ENCODE data around the gene FOXC1. TPM values are rescaled to one million over a fixed set of nuclear protein-coding genes. Genes with fewer than 3 reads are reported as not detected.
A peak's percentile ranks its signal among the peaks of the same experiment; 100 is the strongest.

Gene FOXC1
- total RNA-seq, 1 donor from 2014 or later, result 0.45 TPM

DNA sequence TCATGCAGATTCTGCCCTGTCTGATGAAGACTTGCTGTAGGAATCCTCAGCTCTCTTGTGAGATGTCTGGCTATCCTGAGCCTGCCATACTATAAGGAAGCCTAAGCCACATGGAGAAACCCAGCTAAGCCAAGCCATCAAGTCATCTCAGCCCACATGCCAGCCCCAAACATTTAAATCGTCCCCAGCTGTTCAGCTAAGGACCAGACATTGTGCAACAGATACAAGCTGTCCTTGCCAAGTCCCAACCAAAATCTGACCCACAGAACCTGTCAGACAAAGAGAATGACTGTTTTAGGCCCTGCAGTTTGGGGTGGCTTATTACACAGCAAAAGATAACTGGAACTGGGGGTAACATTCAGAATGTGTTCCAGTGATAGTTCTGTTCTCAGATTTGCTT, 36.8 kb upstream of the FOXC1 start:
- no peak for TF ChIP-seq EZH2 (IDR thresholded peaks at IDR 0.05)
- TF ChIP-seq, protein P1, sequence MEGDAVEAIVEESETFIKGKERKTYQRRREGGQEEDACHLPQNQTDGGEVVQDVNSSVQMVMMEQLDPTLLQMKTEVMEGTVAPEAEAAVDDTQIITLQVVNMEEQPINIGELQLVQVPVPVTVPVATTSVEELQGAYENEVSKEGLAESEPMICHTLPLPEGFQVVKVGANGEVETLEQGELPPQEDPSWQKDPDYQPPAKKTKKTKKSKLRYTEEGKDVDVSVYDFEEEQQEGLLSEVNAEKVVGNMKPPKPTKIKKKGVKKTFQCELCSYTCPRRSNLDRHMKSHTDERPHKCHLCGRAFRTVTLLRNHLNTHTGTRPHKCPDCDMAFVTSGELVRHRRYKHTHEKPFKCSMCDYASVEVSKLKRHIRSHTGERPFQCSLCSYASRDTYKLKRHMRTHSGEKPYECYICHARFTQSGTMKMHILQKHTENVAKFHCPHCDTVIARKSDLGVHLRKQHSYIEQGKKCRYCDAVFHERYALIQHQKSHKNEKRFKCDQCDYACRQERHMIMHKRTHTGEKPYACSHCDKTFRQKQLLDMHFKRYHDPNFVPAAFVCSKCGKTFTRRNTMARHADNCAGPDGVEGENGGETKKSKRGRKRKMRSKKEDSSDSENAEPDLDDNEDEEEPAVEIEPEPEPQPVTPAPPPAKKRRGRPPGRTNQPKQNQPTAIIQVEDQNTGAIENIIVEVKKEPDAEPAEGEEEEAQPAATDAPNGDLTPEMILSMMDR (IDR thresholded peaks at IDR 0.05), result no peak
- no peak for TF ChIP-seq EZH2phosphoT487 (IDR thresholded peaks at IDR 0.05)
- H3K4me1 ChIP-seq, result peaks cover 15% of the 10 kb centered on the region
- Mint-ChIP-seq H3K4me1 (peaks cover 31% of the 10 kb centered on the region), H3K27me3 (ENCODE audit: insufficient read depth, low read depth) (peaks cover 4% of the 10 kb centered on the region), H3K9me3 (peaks cover 21% of the 10 kb centered on the region), H3K4me3 (no peak overlapping the region), H3K27ac (no peak overlapping the region), H3K36me3 (no peaks in the 10 kb centered on the region)
- H3K36me3 ChIP-seq, result no peaks in the 10 kb centered on the region
- H3K79me2 ChIP-seq (ENCODE audit: low read depth), result no peaks in the 10 kb centered on the region
- H3K4me2 ChIP-seq, result no peak overlapping the region
- no peaks in the 10 kb centered on the region for H3K9me3 ChIP-seq (ENCODE audit: low read depth)
- no peaks in the 10 kb centered on the region for H4K20me1 ChIP-seq (ENCODE audit: low read depth)
- no peak overlapping the region for H3K9ac ChIP-seq
- no peak overlapping the region for H3K4me3 ChIP-seq
- H3K27me3 ChIP-seq, result no peaks in the 10 kb centered on the region
- no peak overlapping the region for H2AFZ ChIP-seq (replicated peaks)
- H3F3A ChIP-seq (ENCODE audit: low read depth), result peaks cover 6% of the 10 kb centered on the region
- DNase-seq (ENCODE audit: low spot score), result no peak
- H3K27ac ChIP-seq, result no peak overlapping the region

DNA sequence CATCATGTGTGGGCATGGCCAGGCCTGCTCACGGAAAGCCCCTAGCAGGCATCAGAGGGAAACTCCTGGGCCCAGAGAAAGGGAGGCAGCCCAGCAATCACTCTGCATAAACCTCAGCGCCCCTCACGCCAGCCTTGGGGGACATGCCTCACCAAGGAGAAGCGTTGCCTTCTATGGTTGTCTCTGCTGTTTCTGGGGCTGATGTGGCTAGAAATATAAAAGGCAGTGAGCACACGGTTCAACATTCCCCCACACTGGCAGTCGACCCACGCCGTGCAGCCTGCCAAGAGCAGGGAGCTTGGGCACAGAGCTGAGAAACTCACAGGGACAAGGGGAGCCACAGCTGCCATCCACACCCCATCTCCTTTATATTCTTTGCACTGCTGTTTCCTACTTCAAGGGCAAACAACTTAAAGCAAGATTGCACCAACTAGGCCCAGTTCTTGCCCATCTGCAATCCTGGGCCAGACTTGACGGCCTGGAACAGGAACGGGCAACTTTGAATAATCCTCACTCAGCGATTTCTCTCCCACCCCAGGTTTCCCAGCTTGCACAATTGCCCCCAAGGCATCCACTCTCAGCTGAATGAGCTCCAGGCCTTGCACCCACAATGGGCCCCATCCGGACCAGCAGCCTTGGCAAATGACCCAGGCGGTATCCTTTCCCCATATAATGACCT, 35.5 kb upstream of the FOXC1 start:
- Histone ChIP-seq H3K4me3 (no peak overlapping the region), H3K4me2 (peak overlapping the region; percentile 2), H4K20me1 (ENCODE audit: low read depth) (no peaks in the 10 kb centered on the region), H3F3A (ENCODE audit: low read depth) (peaks cover 6% of the 10 kb centered on the region), H3K9ac (no peak overlapping the region), H3K36me3 (no peaks in the 10 kb centered on the region), H3K79me2 (ENCODE audit: low read depth) (no peaks in the 10 kb centered on the region), H3K4me1 (peaks cover 15% of the 10 kb centered on the region), H2AFZ (replicated peaks) (peak overlapping the region; percentile 15), H3K9me3 (ENCODE audit: low read depth) (no peaks in the 10 kb centered on the region), H3K27ac (no peak overlapping the region), H3K27me3 (no peaks in the 10 kb centered on the region)
- peaks cover 36% of the 10 kb centered on the region for H3K4me1 Mint-ChIP-seq
- peak overlapping the region; percentile 92 for H3K27ac Mint-ChIP-seq
- peaks cover 21% of the 10 kb centered on the region for H3K9me3 Mint-ChIP-seq
- H3K4me3 Mint-ChIP-seq, result peak overlapping the region; percentile 47
- TF ChIP-seq EZH2 (IDR thresholded peaks at IDR 0.05) (no peak), EZH2phosphoT487 (IDR thresholded peaks at IDR 0.05) (no peak)
- TF ChIP-seq, protein P1 (IDR thresholded peaks at IDR 0.05), result no peak
- no peak for DNase-seq (ENCODE audit: low spot score)
- H3K27me3 Mint-ChIP-seq (ENCODE audit: insufficient read depth, low read depth), result peaks cover 4% of the 10 kb centered on the region
- no peaks in the 10 kb centered on the region for H3K36me3 Mint-ChIP-seq

DNA sequence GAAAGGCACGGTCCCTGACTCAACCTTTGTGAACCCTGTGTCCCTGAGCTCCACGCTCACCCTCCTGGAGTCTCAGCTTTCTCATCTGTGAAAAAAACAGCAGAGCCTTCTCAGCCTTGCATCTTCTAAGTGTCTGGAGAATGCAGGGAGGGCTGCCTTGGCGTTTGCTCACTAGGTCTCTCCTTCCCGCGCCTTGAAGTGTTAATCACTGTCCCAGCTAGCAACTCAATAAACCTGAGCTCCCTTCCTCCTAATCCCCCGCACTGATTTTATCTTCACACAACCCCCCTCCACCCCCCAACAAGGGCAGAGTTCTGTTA, 34.9 kb upstream of the FOXC1 start:
- Histone ChIP-seq H3K4me1 (peaks cover 15% of the 10 kb centered on the region), H3K27me3 (no peaks in the 10 kb centered on the region), H3K4me2 (peak overlapping the region; percentile 2), H3K79me2 (ENCODE audit: low read depth) (no peaks in the 10 kb centered on the region), H4K20me1 (ENCODE audit: low read depth) (no peaks in the 10 kb centered on the region), H3K4me3 (no peak overlapping the region), H3K27ac (no peak overlapping the region), H3K36me3 (no peaks in the 10 kb centered on the region), H3K9me3 (ENCODE audit: low read depth) (no peaks in the 10 kb centered on the region), H3F3A (ENCODE audit: low read depth) (peaks cover 6% of the 10 kb centered on the region), H2AFZ (replicated peaks) (peak overlapping the region; percentile 15), H3K9ac (no peak overlapping the region)
- Mint-ChIP-seq H3K4me1 (peaks cover 39% of the 10 kb centered on the region), H3K27me3 (ENCODE audit: insufficient read depth, low read depth) (peaks cover 4% of the 10 kb centered on the region), H3K27ac (peak overlapping the region; percentile 92), H3K36me3 (no peaks in the 10 kb centered on the region), H3K9me3 (peaks cover 21% of the 10 kb centered on the region), H3K4me3 (peak overlapping the region; percentile 47)
- no peak for TF ChIP-seq EZH2phosphoT487 (IDR thresholded peaks at IDR 0.05)
- DNase-seq (ENCODE audit: low spot score), result no peak

Data from neural progenitor cell (in vitro differentiated cells).